NCI-H187 treated with DMSO at 0.1 percent for 48 hours (cell line): ENCODE data around the gene MYO1D.

Experiments
- DNase-seq: peaks from one replicate; lab custom pipeline; 2025; lab: John Stamatoyannopoulos, UW

The MYO1D gene

GRCh38 chr17:32568705-32569104 lies 308.2 kb downstream of the MYO1D start:
- no peak for DNase-seq

- no peak for DNase-seq
Measured at GRCh38 chr17:32567511-32567910, 309.4 kb downstream of the MYO1D start.

- DNase-seq: no peak
Measured at GRCh38 chr17:32567086-32567485, 309.8 kb downstream of the MYO1D start.

- no peak for DNase-seq
Measured at GRCh38 chr17:32566303-32566702, 310.6 kb downstream of the MYO1D start.

DNA sequence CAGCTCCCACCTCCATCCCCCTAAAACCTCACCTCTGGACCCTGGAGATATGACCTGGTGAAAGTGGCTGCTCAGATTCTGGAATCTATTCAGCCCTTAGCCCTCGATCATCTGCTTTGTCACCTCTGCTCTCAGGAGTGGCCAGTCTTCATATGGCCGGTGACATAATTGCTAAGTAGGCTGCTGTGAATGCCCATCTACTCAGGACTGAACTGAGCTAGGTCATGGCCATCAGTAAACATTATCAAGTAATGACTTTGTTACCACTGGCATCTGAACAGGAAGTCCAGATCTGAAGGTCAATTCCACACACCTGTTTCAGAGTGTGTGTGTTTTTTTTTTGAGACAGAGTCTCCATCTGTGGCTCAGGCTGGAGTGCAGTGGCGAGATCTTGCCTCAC lies 311.5 kb downstream of the MYO1D start:
- no peak for DNase-seq

GRCh38 chr17:32564325-32564724 lies 312.6 kb downstream of the MYO1D start:
- DNase-seq: no peak

- no peak for DNase-seq
Measured at GRCh38 chr17:32563583-32563982, 313.3 kb downstream of the MYO1D start.

GRCh38 chr17:32558997-32559650 lies 317.8 kb downstream of the MYO1D start:
- no peak for DNase-seq

GRCh38 chr17:32558326-32558955 lies 318.5 kb downstream of the MYO1D start:
- no peak for DNase-seq

GRCh38 chr17:32555611-32556310 lies 321.2 kb downstream of the MYO1D start:
- DNase-seq: no peak

- no peak for DNase-seq
Measured at GRCh38 chr17:32553168-32553567, 323.8 kb downstream of the MYO1D start.

DNA sequence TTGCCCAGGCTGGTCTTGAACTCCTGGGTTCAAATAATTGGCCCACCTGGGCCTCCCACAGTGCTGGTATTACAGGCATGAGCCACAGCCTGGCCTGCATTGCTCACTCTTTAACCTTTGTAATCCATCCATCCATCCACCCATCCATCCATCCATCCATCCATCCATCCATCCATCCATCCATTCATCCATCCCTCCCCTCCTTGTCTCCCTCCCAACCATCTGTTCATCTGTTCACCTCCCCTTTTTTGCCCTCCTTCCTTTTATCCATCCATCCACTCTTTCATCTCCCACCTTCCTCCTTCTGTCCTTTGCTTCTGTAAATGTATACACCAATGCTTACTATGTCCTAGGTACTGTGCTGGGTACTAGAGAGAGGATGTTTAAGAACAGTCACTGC lies 324.6 kb downstream of the MYO1D start:
- no peak for DNase-seq

GRCh38 chr17:32551186-32551955 lies 325.6 kb downstream of the MYO1D start:
- no peak for DNase-seq

DNA sequence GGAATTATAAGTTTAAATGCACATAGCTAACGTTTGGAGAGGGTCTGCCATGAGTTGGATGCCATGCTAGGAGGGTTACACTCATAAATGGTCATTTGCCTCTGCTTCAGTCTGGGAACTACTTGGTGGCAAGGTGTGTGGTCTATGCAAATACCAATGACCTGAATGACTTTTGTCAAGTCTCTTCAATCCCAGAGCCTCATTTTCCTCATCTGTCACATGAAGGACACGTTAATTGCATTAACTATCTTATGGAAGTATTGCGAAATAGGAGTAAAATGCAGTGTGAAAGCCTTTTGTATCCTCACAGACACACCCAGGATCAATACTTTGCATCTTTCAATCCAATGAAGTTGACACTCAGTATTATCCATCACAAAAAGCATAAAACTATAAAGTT lies 327.4 kb downstream of the MYO1D start:
- no peak for DNase-seq

DNA sequence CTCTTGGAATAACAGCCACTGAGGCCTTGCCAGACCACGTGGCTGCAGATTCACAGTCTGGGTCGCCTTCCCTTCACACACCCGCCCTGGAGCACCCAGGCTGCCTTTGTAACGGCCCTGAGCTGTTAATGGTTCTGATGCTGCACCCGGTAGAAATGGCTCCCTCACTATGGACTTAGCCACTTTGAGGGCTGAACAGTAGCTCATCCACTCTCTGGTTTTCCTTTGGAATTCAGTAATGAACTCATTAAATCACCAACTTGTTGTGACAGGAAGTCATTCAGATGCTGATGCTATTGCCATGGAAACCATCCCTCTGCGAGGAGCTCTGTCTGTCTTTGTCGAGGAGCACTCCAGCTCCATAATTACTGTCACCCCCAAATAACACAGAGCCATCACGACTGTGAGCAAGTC lies 330.9 kb downstream of the MYO1D start:
- DNase-seq: no peak

DNA sequence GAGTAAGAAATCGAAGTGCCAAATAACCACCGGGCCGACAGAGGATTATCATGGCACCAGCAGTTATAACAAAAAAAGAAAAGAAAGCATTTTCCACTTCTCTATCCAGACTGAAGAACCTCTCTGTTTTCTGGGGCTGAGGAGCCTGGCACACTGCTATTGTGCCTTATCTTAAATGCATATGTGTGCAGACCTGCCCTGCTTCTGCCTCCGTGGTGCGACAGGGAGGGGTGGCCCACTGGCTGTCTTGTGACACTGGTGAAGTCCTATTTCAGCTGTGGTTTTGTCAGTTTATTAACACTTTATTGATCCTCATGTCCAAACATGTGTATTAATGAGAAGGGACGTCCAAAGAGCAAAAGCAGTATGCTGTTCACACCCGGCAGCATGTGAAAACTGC lies 334.7 kb downstream of the MYO1D start:
- DNase-seq: no peak

DNA sequence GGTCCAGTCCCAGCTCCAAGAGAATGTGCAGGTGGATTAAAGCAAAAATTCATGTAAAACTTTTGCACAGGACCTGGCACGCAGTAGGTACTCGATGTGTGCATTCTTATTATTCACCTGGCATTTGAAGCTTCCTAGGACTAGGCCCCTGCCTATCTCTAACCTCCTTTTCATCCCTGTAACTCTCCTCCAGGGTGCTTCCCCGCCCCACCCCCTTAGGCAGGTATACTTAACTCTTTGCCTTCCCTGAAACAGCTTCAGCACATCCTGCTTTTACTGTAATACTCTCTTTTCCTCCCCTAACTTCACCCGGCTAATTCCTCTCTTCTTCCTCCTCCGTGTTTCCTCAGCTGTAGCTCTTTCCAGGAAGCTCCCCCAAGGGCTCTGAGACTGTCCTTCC lies 335.3 kb downstream of the MYO1D start:
- no peak for DNase-seq

- no peak for DNase-seq
Measured at GRCh38 chr17:32536736-32537643, 339.9 kb downstream of the MYO1D start.

DNA sequence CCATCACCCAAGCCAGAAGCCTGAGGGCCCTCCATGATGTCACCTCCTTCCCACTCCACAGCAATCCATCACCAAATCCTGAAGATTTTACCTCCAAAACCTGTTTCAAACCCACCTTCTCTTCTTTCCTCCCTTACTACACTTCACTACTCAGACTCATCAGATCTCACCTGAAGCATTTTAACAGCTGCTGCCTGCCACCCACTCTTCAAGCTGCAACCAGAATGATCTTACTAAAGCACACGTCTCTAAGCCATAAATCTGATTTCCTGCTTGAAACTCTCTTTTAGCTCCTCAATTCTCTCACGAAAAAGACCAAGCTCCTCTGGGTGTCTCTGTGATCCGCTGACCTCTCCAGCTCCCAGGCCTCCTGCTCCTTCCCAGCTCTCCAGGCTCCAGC lies 343.6 kb downstream of the MYO1D start:
- DNase-seq: no peak

DNA sequence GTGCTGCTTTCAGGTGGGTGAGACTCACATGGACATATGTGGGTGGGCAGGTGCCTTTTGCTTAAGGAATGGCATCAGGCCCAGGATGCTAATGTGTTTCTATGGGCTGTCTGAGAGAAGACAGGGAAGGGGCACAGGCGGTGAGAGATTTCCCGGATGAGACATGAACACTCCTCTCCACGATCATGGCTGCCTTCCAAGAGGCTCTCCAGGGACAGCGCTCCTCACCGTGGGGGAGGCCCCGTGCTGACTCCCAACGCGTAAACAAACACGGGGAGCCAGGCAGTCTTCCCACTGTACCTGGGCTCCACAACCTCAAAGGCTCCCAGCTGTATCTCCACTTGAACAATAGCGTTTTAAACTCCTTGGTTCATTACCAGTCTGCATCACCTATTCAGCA lies 347.3 kb downstream of the MYO1D start:
- DNase-seq: no peak

DNA sequence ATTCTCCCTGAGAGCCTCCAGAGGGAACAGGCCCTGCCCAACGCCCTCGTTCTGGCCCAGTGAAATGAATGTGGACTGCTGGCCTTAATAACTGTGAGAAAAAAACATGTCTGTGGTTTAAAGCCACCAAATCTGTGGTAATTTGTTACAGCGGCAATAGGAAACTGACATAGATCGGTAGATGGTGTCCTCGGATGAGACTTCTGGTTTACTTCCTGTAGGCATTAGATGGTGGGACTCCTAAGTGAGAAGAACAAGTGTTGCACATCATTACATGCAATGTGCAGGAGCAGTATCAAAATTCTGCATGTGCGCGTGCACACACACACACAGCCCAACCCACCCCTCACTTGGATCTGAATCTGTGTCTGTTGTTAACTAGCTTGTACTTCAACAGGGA lies 348.1 kb downstream of the MYO1D start:
- no peak for DNase-seq

DNA sequence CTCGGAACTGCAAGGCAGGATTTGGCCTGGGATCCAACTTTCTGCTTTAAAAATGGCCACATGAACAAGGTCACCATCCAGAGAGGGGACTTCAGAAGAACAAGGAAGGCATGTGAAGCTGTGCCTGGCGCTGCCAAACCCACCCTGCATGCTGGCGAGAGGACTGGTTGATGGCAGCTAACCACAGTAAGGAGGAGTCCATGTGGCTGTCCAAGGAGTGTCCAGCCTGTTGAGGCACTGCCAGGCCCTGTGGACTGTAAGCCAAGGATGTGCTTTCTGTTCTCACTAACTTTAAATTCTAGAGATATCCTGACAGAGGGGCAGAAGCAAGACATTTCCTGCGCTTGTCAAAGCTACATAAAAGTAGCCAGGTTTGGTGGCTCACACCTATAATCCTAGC lies 349.8 kb downstream of the MYO1D start:
- no peak for DNase-seq
